ENCODE data around the gene SMIM24. TPM values are rescaled to one million over a fixed set of nuclear protein-coding genes. Genes with fewer than 3 reads are reported as not detected.

The SMIM24 gene
- total RNA-seq, 1 experiment from 2014 or later: 1.9 TPM

DNA sequence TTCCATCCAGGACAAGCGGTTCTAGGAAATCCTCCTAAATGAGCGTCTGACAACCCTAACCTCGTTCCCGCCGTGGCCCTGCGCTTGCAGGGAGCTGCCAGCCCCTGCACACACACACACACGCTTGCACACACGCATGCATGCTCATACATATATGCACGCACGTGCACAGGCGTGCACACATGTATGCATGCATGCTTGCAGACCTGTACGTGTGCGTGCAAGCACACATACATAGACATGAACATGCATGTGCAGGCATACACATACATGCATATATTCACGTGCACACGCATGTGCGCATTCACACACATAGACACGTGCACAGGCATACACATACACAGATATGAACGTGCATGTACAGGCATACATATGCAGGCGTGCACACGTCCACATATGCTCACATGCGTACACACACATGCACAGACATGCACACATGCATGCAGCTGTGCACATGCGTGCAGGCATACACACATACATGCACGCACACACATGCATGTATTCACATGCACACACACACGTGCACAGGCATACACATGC is 35.6 kb downstream of the SMIM24 start:
- no peak overlapping the region for H3K14ac ChIP-seq (ENCODE audit: insufficient read depth, low read length)
- Mint-ChIP-seq H3K36me3 (ENCODE audit: insufficient read depth in 1 of 3, low read depth in 3 of 3) (no peaks in the 10 kb centered on the region), H3K4me3 (peak overlapping the region in 1 of 2 experiments; percentile 46; a peak in 2 of 5 replicates)

More for the DNA sequence above, 35.6 kb downstream of the SMIM24 start:
- Histone ChIP-seq H3K4ac (ENCODE audit: low read depth, low read length) (no peak overlapping the region), H3K23me2 (ENCODE audit: insufficient read length, low read depth, low read length, poor library complexity, severe bottlenecking) (no peaks in the 10 kb centered on the region), H3K9ac (ENCODE audit: extremely low read depth, insufficient read length, low read length) (no peak overlapping the region), H3K9me3 (ENCODE audit: control insufficient read depth, low read depth, low read length) (no peaks in the 10 kb centered on the region), H3K27ac (ENCODE audit: insufficient read length, low read depth, low read length) (no peak overlapping the region), H3K23ac (ENCODE audit: insufficient read length, low read depth, low read length) (no peak overlapping the region), H2BK15ac (ENCODE audit: low read depth, low read length) (no peak overlapping the region), H2AFZ (ENCODE audit: low read length) (no peak overlapping the region), H3K56ac (ENCODE audit: insufficient read length, low read depth, low read length) (no peak overlapping the region), H3K18ac (ENCODE audit: insufficient read length, low read depth, low read length) (no peak overlapping the region), H2AK5ac (ENCODE audit: insufficient read length, low read length) (no peak overlapping the region), H2BK12ac (ENCODE audit: insufficient read length, low read depth, low read length) (no peak overlapping the region), H2BK5ac (ENCODE audit: insufficient read length, low read length) (no peak overlapping the region), H2BK20ac (ENCODE audit: low read depth, low read length, poor library complexity, severe bottlenecking) (no peak overlapping the region), H3K27me3 (ENCODE audit: insufficient read depth, low read length) (no peaks in the 10 kb centered on the region), H4K5ac (ENCODE audit: insufficient read length, low read depth, low read length) (no peak overlapping the region), H3K4me2 (ENCODE audit: insufficient read depth, insufficient read length, low read length) (peak overlapping the region; percentile 1), H3T11ph (ENCODE audit: low read length) (no peak overlapping the region), H2BK120ac (ENCODE audit: low read depth, low read length, poor library complexity, severe bottlenecking) (no peak overlapping the region), H4K91ac (ENCODE audit: insufficient read length, low read depth, low read length) (no peak overlapping the region), H4K8ac (replicated peaks; ENCODE audit: insufficient read length, low read depth, low read length) (no peak overlapping the region), H3K79me2 (ENCODE audit: insufficient read depth, low read length) (no peaks in the 10 kb centered on the region), H4K20me1 (ENCODE audit: control insufficient read depth, insufficient read depth, insufficient read length) (no peaks in the 10 kb centered on the region), H3K4me1 (ENCODE audit: insufficient read depth, low read length) (no peaks in the 10 kb centered on the region; the same call in 1 of the 2 replicates), H3K79me1 (ENCODE audit: insufficient read depth, low read depth, low read length, poor library complexity, severe bottlenecking) (no peaks in the 10 kb centered on the region)
- Mint-ChIP-seq H3K27ac (no peak overlapping the region), H3K4me1 (peaks cover 9 to 17% of the 10 kb centered on the region in 2 experiments), H3K9me3 (no peaks in the 10 kb centered on the region), H3K27me3 (ENCODE audit: low read depth) (no peaks in the 10 kb centered on the region; the same call in 1 of the 2 replicates)
- DNase-seq: no peak
- WGBS (ENCODE audit: extremely low coverage, insufficient read length, low lambda C conversion rate): no CpG with 5 or more reads among the region's 24 CpGs
- TF ChIP-seq, protein P1, sequence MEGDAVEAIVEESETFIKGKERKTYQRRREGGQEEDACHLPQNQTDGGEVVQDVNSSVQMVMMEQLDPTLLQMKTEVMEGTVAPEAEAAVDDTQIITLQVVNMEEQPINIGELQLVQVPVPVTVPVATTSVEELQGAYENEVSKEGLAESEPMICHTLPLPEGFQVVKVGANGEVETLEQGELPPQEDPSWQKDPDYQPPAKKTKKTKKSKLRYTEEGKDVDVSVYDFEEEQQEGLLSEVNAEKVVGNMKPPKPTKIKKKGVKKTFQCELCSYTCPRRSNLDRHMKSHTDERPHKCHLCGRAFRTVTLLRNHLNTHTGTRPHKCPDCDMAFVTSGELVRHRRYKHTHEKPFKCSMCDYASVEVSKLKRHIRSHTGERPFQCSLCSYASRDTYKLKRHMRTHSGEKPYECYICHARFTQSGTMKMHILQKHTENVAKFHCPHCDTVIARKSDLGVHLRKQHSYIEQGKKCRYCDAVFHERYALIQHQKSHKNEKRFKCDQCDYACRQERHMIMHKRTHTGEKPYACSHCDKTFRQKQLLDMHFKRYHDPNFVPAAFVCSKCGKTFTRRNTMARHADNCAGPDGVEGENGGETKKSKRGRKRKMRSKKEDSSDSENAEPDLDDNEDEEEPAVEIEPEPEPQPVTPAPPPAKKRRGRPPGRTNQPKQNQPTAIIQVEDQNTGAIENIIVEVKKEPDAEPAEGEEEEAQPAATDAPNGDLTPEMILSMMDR (conservative IDR thresholded peaks at IDR 0.05): no peak

Measured in H9 (cell line).